Stimulated activated CD4-positive, alpha-beta T cell treated with anti-CD3 and anti-CD28 coated beads, Interleukin-15, amount 100 ng/mL, for 1 hour (primary cell): Measurements from ENCODE around the gene AGTRAP.

Experiments
- DNase-seq, 2 donors: peaks; one replicate each; pipeline ENCODE4 v3.0.0-alpha.2; 2020; ENCODE audit warnings: low read depth in 1 of 2, low spot score in 1 of 2

AGTRAP gene

GRCh38 chr1:11797525-11798216 is 61.7 kb downstream of the AGTRAP start:
- DNase-seq = no peak

GRCh38 chr1:11799099-11799498 is 63.2 kb downstream of the AGTRAP start:
- DNase-seq = no peak

- no peak for DNase-seq
Measured at GRCh38 chr1:11799896-11800295, 64.0 kb downstream of the AGTRAP start.

GRCh38 chr1:11800391-11800755 is 64.4 kb downstream of the AGTRAP start:
- DNase-seq = no peak
